ENCODE data around the gene EMC7. TPM values are rescaled to one million over a fixed set of nuclear protein-coding genes. Genes with fewer than 3 reads are reported as not detected.

The EMC7 gene
- total RNA-seq, result 10 to 100 TPM; 31.7 to 67.5 TPM
- polyA plus RNA-seq, result 100 to 1,000 TPM in 1 of 2 donors, 10 to 100 TPM in 1; 95.5 to 116 TPM
- long read RNA-seq, donor 1, transcript EMC7-201 (5 exons, 1,155 nt), result major isoform, 69 of 85 reads
- long read RNA-seq, donor 1, partial matches to known transcripts, result 15 of 85 reads
- long read RNA-seq, donor 1, other reads (novel, unspliced or antisense), result 0 of 85 reads
- long read RNA-seq, donor 2, transcript EMC7-201 (5 exons, 1,155 nt), result major isoform, 28 of 28 reads
- long read RNA-seq, donor 2, partial matches to known transcripts, result 0 of 28 reads
- long read RNA-seq, donor 2, other reads (novel, unspliced or antisense), result 0 of 28 reads
- long read RNA-seq, donor 3, transcript EMC7-201 (5 exons, 1,155 nt), result major isoform, 31 of 31 reads
- long read RNA-seq, donor 3, partial matches to known transcripts, result 0 of 31 reads
- long read RNA-seq, donor 3, other reads (novel, unspliced or antisense), result 0 of 31 reads
- long read RNA-seq, donor 4, transcript EMC7-201 (5 exons, 1,155 nt), result major isoform, 26 of 31 reads
- long read RNA-seq, donor 4, partial matches to known transcripts, result 5 of 31 reads
- long read RNA-seq, donor 4, other reads (novel, unspliced or antisense), result 0 of 31 reads
- long read RNA-seq, donor 5, transcript EMC7-201 (5 exons, 1,155 nt), result major isoform, 51 of 67 reads
- long read RNA-seq, donor 5, partial matches to known transcripts, result 16 of 67 reads
- long read RNA-seq, donor 5, other reads (novel, unspliced or antisense), result 0 of 67 reads

- Histone ChIP-seq H3K27me3 (ENCODE audit: control insufficient read depth in 3 of 3, insufficient read depth in 3 of 3, low read length in 2 of 3) (no peaks in the 10 kb centered on the region), H3K4me3 (peak within 1 kb of the TSS; percentile 91), H3K36me3 (ENCODE audit: control insufficient read depth in 4 of 4, insufficient read depth in 4 of 4, low read length in 4 of 4) (peaks cover 0 to 4% (median 0%) of the 10 kb centered on the region in 4 donors), H3K9me3 (ENCODE audit: control insufficient read depth in 4 of 4, insufficient read depth in 3 of 4, low read length in 3 of 4) (peaks cover 0 to 3% (median 0%) of the 10 kb centered on the region in 4 donors), H3K9ac (ENCODE audit: insufficient read depth in 1 of 2, low read length in 2 of 2) (peak within 1 kb of the TSS; percentile 93 to 96), H3K27ac (ENCODE audit: low read depth in 1 of 2, low read length in 1 of 2) (peak within 1 kb of the TSS; percentile 83 to 97), H3K4me1 (ENCODE audit: control insufficient read depth in 5 of 5, insufficient read depth in 5 of 5, low read length in 5 of 5) (peaks cover 0 to 7% (median 4%) of the 10 kb centered on the region in 5 donors)
- ATAC-seq (ENCODE audit: insufficient read depth, low FRiP score) (peak; percentile 97), DNase-seq (peak; percentile 99 to 100 (median 99))
- no peak for TF ChIP-seq CTCF (IDR thresholded peaks at IDR 0.05; ENCODE audit: control extremely low read depth, extremely low read depth)
- WGBS, 2 donors, result 0 to 1% methylated on average over 47 to 48 of the region's 48 CpGs
Measured at GRCh38 chr15:34101366-34102174, at the start of gene EMC7, which contains the start of gene PGBD4. EMC7 (minus strand) TSS chr15:34101862; CDS start chr15:34101839, 23 bp downstream. PGBD4 (plus strand) TSS chr15:34102083; CDS start chr15:34102532, 449 bp downstream.

- H3K9ac ChIP-seq (ENCODE audit: insufficient read depth in 1 of 2, low read length in 2 of 2), result no peak overlapping the region
- H3K4me1 ChIP-seq (ENCODE audit: control insufficient read depth in 5 of 5, insufficient read depth in 5 of 5, low read length in 5 of 5), result no peaks in the 10 kb centered on the region
- peaks cover 18 to 24% (median 23%) of the 10 kb centered on the region in 4 donors for H3K36me3 ChIP-seq (ENCODE audit: control insufficient read depth in 4 of 4, insufficient read depth in 4 of 4, low read length in 4 of 4)
- H3K4me3 ChIP-seq, result no peak overlapping the region
- ATAC-seq (ENCODE audit: insufficient read depth, low FRiP score) (no peak), DNase-seq (peak in 1 of 3 donors; percentile 10)
- no peak overlapping the region for H3K27ac ChIP-seq (ENCODE audit: low read depth in 1 of 2, low read length in 1 of 2)
- H3K27me3 ChIP-seq (ENCODE audit: control insufficient read depth in 3 of 3, insufficient read depth in 3 of 3, low read length in 2 of 3), result no peaks in the 10 kb centered on the region
- TF ChIP-seq CTCF (IDR thresholded peaks at IDR 0.05; ENCODE audit: control extremely low read depth, extremely low read depth), result no peak
- H3K9me3 ChIP-seq (ENCODE audit: control insufficient read depth in 4 of 4, insufficient read depth in 3 of 4, low read length in 3 of 4), result no peaks in the 10 kb centered on the region
- 58 to 65% methylated on average over 6 of the region's 6 CpGs for WGBS, 2 donors
Measured at GRCh38 chr15:34147371-34148140, 45.9 kb upstream of the EMC7 start.

- 87 to 97% methylated on average over 1 of the region's 1 CpG for WGBS, 2 donors
- no peak overlapping the region for H3K27ac ChIP-seq (ENCODE audit: low read depth in 1 of 2, low read length in 1 of 2)
- no peak for ATAC-seq (ENCODE audit: insufficient read depth, low FRiP score)
- H3K4me3 ChIP-seq, result no peak overlapping the region
- H3K27me3 ChIP-seq (ENCODE audit: control insufficient read depth in 3 of 3, insufficient read depth in 3 of 3, low read length in 2 of 3), result no peaks in the 10 kb centered on the region
- no peak overlapping the region for H3K9ac ChIP-seq (ENCODE audit: insufficient read depth in 1 of 2, low read length in 2 of 2)
- no peaks in the 10 kb centered on the region for H3K4me1 ChIP-seq (ENCODE audit: control insufficient read depth in 5 of 5, insufficient read depth in 5 of 5, low read length in 5 of 5)
- peaks cover 0 to 4% (median 1%) of the 10 kb centered on the region in 4 donors for H3K36me3 ChIP-seq (ENCODE audit: control insufficient read depth in 4 of 4, insufficient read depth in 4 of 4, low read length in 4 of 4)
- no peaks in the 10 kb centered on the region for H3K9me3 ChIP-seq (ENCODE audit: control insufficient read depth in 4 of 4, insufficient read depth in 3 of 4, low read length in 3 of 4)
- no peak for DNase-seq
- no peak for TF ChIP-seq CTCF (IDR thresholded peaks at IDR 0.05; ENCODE audit: control extremely low read depth, extremely low read depth)
Measured at GRCh38 chr15:34133511-34133910, 31.8 kb upstream of the EMC7 start.
